Ectodermal cell (in vitro differentiated cells): ENCODE measurements around the gene CFAP58.

Experiments
- H3K27ac ChIP-seq: 2 replicates; pipeline ENCODE4 v1.7.0; 2013; ENCODE audit warnings: mild to moderate bottlenecking, low read depth, low read length; ENCODE audit not compliant: insufficient read depth, poor library complexity, severe bottlenecking
- H3K27me3 ChIP-seq: 2 replicates; pipeline ENCODE4 v1.7.0; 2013; ENCODE audit warnings: mild to moderate bottlenecking, low read length; ENCODE audit not compliant: insufficient read depth, control insufficient read depth, poor library complexity, severe bottlenecking
- H3K36me3 ChIP-seq: one replicate; pipeline ENCODE4 v1.7.0; 2013; ENCODE audit warnings: low read length; ENCODE audit not compliant: control insufficient read depth, insufficient read depth
- H3K4me1 ChIP-seq: one replicate; pipeline ENCODE4 v1.7.0; 2013; ENCODE audit warnings: low read length; ENCODE audit not compliant: control insufficient read depth, insufficient read depth
- H3K4me3 ChIP-seq: 2 replicates; pipeline ENCODE4 v1.7.0; 2013; ENCODE audit warnings: low read depth, low read length, control low read depth; ENCODE audit not compliant: insufficient read depth
- H3K9me3 ChIP-seq: 2 replicates; pipeline ENCODE4 v1.7.0; 2013; ENCODE audit warnings: mild to moderate bottlenecking, low read length, moderate library complexity; ENCODE audit not compliant: control insufficient read depth
- WGBS, 2 experiments: methylation state at CpG; one replicate each; pipeline ENCODE4 v1.1.7; 2013; ENCODE audit warnings: missing lambda C conversion rate in 2 of 2; 5-methylcytosine and 5-hydroxymethylcytosine counted together

Gene CFAP58

GRCh38 chr10:104430360-104430759 is 76.7 kb downstream of the CFAP58 start:
- no peak overlapping the region for H3K4me3 ChIP-seq
- H3K27me3 ChIP-seq, result no peaks in the 10 kb centered on the region
- H3K36me3 ChIP-seq, result no peaks in the 10 kb centered on the region
- no peaks in the 10 kb centered on the region for H3K9me3 ChIP-seq
- peaks cover 18% of the 10 kb centered on the region for H3K4me1 ChIP-seq
- 19 to 56% methylated on average over 2 to 3 of the region's 3 CpGs for WGBS, 2 experiments
- H3K27ac ChIP-seq, result no peak overlapping the region

- Histone ChIP-seq H3K4me3 (no peak overlapping the region), H3K9me3 (no peaks in the 10 kb centered on the region), H3K36me3 (no peaks in the 10 kb centered on the region), H3K4me1 (peaks cover 18% of the 10 kb centered on the region), H3K27ac (no peak overlapping the region), H3K27me3 (no peaks in the 10 kb centered on the region)
- 90 to 96% methylated on average over 3 of the region's 3 CpGs for WGBS, 2 experiments
These were observed 80.0 kb downstream of the CFAP58 start for GRCh38 chr10:104433669-104434068.

GRCh38 chr10:104434601-104435000 is 81.0 kb downstream of the CFAP58 start:
- Histone ChIP-seq H3K36me3 (no peaks in the 10 kb centered on the region), H3K9me3 (no peaks in the 10 kb centered on the region), H3K27ac (no peak overlapping the region), H3K4me3 (no peak overlapping the region), H3K4me1 (peaks cover 12% of the 10 kb centered on the region), H3K27me3 (no peaks in the 10 kb centered on the region)
- 93 to 96% methylated on average over 1 of the region's 1 CpG for WGBS, 2 experiments

- WGBS, 2 experiments, result 90 to 92% methylated on average over 2 of the region's 2 CpGs
- Histone ChIP-seq H3K36me3 (no peaks in the 10 kb centered on the region), H3K4me3 (no peak overlapping the region), H3K27ac (no peak overlapping the region), H3K9me3 (no peaks in the 10 kb centered on the region), H3K27me3 (no peaks in the 10 kb centered on the region), H3K4me1 (peaks cover under 1% of the 10 kb centered on the region)
These were observed 82.2 kb downstream of the CFAP58 start for GRCh38 chr10:104435822-104436221.

- Histone ChIP-seq H3K27ac (no peak overlapping the region), H3K4me3 (no peak overlapping the region), H3K27me3 (no peaks in the 10 kb centered on the region), H3K4me1 (no peaks in the 10 kb centered on the region), H3K9me3 (no peaks in the 10 kb centered on the region), H3K36me3 (no peaks in the 10 kb centered on the region)
- WGBS, 2 experiments, result 92 to 100% methylated on average over 1 to 2 of the region's 2 CpGs
These were observed 83.6 kb downstream of the CFAP58 start for GRCh38 chr10:104437226-104437625.

GRCh38 chr10:104440221-104440620 is 86.6 kb downstream of the CFAP58 start:
- H3K4me1 ChIP-seq, result no peaks in the 10 kb centered on the region
- no peak overlapping the region for H3K4me3 ChIP-seq
- WGBS, 2 experiments, result 84 to 86% methylated on average over 1 of the region's 2 CpGs

GRCh38 chr10:104441329-104442000 is 87.8 kb downstream of the CFAP58 start:
- 81 to 89% methylated on average over 3 to 5 of the region's 5 CpGs for WGBS, 2 experiments
- H3K27ac ChIP-seq, result no peak overlapping the region
- no peaks in the 10 kb centered on the region for H3K4me1 ChIP-seq
- H3K27me3 ChIP-seq, result no peaks in the 10 kb centered on the region
- no peaks in the 10 kb centered on the region for H3K36me3 ChIP-seq
- no peaks in the 10 kb centered on the region for H3K9me3 ChIP-seq
- H3K4me3 ChIP-seq, result no peak overlapping the region

More at GRCh38 chr10:104440221-104440620, 86.6 kb downstream of the CFAP58 start:
- Histone ChIP-seq H3K9me3 (no peaks in the 10 kb centered on the region), H3K27me3 (no peaks in the 10 kb centered on the region), H3K27ac (no peak overlapping the region), H3K36me3 (no peaks in the 10 kb centered on the region)

- WGBS, 2 experiments, result 86% methylated on average over 1 of the region's 1 CpG; no CpG with 5 or more reads in 1 of the 2 experiments
- Histone ChIP-seq H3K4me3 (no peak overlapping the region), H3K27ac (no peak overlapping the region), H3K9me3 (no peaks in the 10 kb centered on the region), H3K36me3 (no peaks in the 10 kb centered on the region), H3K4me1 (peaks cover 10% of the 10 kb centered on the region), H3K27me3 (no peaks in the 10 kb centered on the region)
These were observed 91.7 kb downstream of the CFAP58 start for GRCh38 chr10:104445359-104445758.

- H3K27me3 ChIP-seq, result no peaks in the 10 kb centered on the region
- H3K4me1 ChIP-seq, result peaks cover 10% of the 10 kb centered on the region
- H3K4me3 ChIP-seq, result no peak overlapping the region
- H3K9me3 ChIP-seq, result no peaks in the 10 kb centered on the region
- no peaks in the 10 kb centered on the region for H3K36me3 ChIP-seq
- H3K27ac ChIP-seq, result no peak overlapping the region
- 92 to 100% methylated on average over 1 of the region's 1 CpG for WGBS, 2 experiments
These were observed 92.5 kb downstream of the CFAP58 start for GRCh38 chr10:104446151-104446550.

GRCh38 chr10:104447331-104447730 is 93.7 kb downstream of the CFAP58 start:
- WGBS, 2 experiments, result 89 to 92% methylated on average over 1 of the region's 1 CpG
- H3K27ac ChIP-seq, result no peak overlapping the region
- no peaks in the 10 kb centered on the region for H3K27me3 ChIP-seq
- peaks cover 10% of the 10 kb centered on the region for H3K4me1 ChIP-seq
- H3K4me3 ChIP-seq, result no peak overlapping the region
- no peaks in the 10 kb centered on the region for H3K9me3 ChIP-seq
- no peaks in the 10 kb centered on the region for H3K36me3 ChIP-seq
